Caco-2 (cell line): ENCODE results near the gene SEPTIN6. TPM values are rescaled to one million over a fixed set of nuclear protein-coding genes. Genes with fewer than 3 reads are reported as not detected.

Experiments
- BruUV-seq: library from RNA; stranded (reverse); fragments of 400-500 nt; replicated peaks from 2 replicates; lab custom pipeline; 2021; lab: Mats Ljungman, UMichigan
- CTCF ChIA-PET: fragments of 300-600 bp; sonication (Branson Sonifier 250); formaldehyde crosslinking; loops from one replicate; lab custom pipeline; 2022; ENCODE audit warnings: antibody characterized with exemption; lab: Charles Lee
- POLR2A ChIA-PET: fragments of 300-600 bp; sonication (Branson Sonifier 250); formaldehyde crosslinking; loops from one replicate; lab custom pipeline; 2022; ENCODE audit warnings: antibody characterized with exemption; lab: Charles Lee
- DNase-seq, 2 experiments: peaks; one replicate each; pipeline versions ENCODE4 v3.0.0 to v3.0.0-alpha.2; 2020 to 2022
- H3K27me3 ChIP-seq: replicated peaks from 2 replicates; pipeline ENCODE4 v1.6.0; 2011; ENCODE audit warnings: low read length; ENCODE audit not compliant: control insufficient read depth, insufficient read depth
- H3K36me3 ChIP-seq: 2 replicates; pipeline ENCODE4 v1.5.1; 2011; ENCODE audit warnings: low read length; ENCODE audit not compliant: control insufficient read depth, insufficient read depth
- H3K4me1 ChIP-seq: fragments of 250-450 bp; sonication (Bioruptor Pico); 2 replicates; pipeline ENCODE4 v1.5.1; 2020; ENCODE audit warnings: mild to moderate bottlenecking
- H3K4me3 ChIP-seq: 2 replicates; pipeline ENCODE4 v1.5.1; 2011; ENCODE audit warnings: low read depth, mild to moderate bottlenecking, control low read depth, low read length
- H3K9me3 ChIP-seq: fragments of 250-450 bp; sonication (Bioruptor Pico); 2 replicates; pipeline ENCODE4 v1.5.1; 2020; ENCODE audit warnings: mild to moderate bottlenecking, moderate library complexity
- H3K27ac Mint-ChIP-seq: one replicate; pipeline ENCODE4 v1.8.0; 2022; ENCODE audit warnings: mixed read lengths; ENCODE audit not compliant: unreplicated experiment
- H3K27me3 Mint-ChIP-seq: one replicate; pipeline ENCODE4 v1.8.0; 2022; ENCODE audit warnings: mixed read lengths; ENCODE audit not compliant: insufficient read depth, unreplicated experiment
- H3K36me3 Mint-ChIP-seq: one replicate; pipeline ENCODE4 v1.8.0; 2022; ENCODE audit warnings: mild to moderate bottlenecking, mixed read lengths; ENCODE audit not compliant: insufficient read depth, unreplicated experiment
- H3K4me1 Mint-ChIP-seq: one replicate; pipeline ENCODE4 v1.8.0; 2022; ENCODE audit warnings: low read depth, mixed read lengths; ENCODE audit not compliant: unreplicated experiment
- H3K4me3 Mint-ChIP-seq: one replicate; pipeline ENCODE4 v1.8.0; 2022; ENCODE audit warnings: mild to moderate bottlenecking, moderate library complexity, mixed read lengths; ENCODE audit not compliant: unreplicated experiment
- H3K9me3 Mint-ChIP-seq: one replicate; pipeline ENCODE4 v1.8.0; 2022; ENCODE audit warnings: mixed read lengths; ENCODE audit not compliant: unreplicated experiment
- intact Hi-C: fragments of 100-400 bp; cut with micrococcal nuclease; formaldehyde crosslinking; loops from one replicate; pipeline ENCODE4 v1.10.0; 2022; ENCODE audit not compliant: unreplicated experiment
- total RNA-seq: library from RNA; stranded (reverse); gene quantifications from 2 replicates; pipeline ENCODE4 v1.2.3, GENCODE V29; 2022
- TF ChIP-seq, protein P1 (sequence below), 2 experiments: fragments of 200-600 bp in 1 of 2; IDR thresholded peaks; 1 replicate in 1 of 2; 2 replicates in 1 of 2; pipeline versions ENCODE4 v1.5.1 to v1.8.0; 2011 to 2022; ENCODE audit warnings: antibody characterized with exemption in 1 of 2, control low read depth in 1 of 2, inconsistent platforms in 1 of 2, low read depth in 1 of 2, low read length in 1 of 2, mild to moderate bottlenecking in 1 of 2, moderate library complexity in 1 of 2; ENCODE audit not compliant: insufficient read depth in 1 of 2, severe bottlenecking in 1 of 2, unreplicated experiment in 1 of 2

Gene SEPTIN6
- total RNA-seq, 1 experiment from 2014 or later: 11.1 TPM

DNA sequence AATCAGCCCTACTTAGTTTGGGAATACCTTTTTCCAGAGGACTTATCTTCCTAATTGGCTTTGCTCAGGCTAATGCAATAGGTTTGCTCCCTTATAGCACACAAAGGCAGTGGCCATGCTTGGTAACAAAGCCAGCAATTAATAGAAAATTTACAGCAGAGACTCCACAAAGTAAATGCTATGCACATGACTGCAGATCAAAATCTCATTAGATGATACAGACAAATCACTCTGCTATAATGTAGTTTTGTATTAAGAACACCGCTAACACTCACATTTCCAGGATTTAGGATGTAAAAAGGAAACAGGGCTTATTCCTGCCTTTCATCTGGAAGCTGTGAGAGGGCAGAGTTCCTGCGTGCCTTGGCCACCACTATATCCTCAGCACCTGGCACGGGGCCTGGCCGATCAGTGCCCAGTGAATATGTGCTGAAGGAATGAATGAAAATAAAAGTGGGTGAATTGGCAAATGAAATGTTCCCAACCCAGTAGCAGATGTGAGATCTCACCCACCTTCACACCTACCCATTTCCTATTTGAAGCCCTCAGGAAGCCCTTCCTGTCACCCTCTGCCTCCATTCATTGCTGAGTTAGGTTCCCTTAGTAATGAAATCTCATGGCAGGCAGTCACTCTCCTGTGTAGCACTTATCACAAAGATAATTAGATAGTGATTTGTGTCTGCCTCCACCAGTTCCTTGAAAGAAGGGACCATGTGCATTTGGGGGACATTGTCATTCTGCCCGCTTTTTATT is 5.1 kb downstream of the SEPTIN6 start:
- Histone ChIP-seq H3K27me3 (no peaks in the 10 kb centered on the region), H3K36me3 (no peaks in the 10 kb centered on the region), H3K4me1 (no peaks in the 10 kb centered on the region), H3K9me3 (no peaks in the 10 kb centered on the region), H3K4me3 (no peak overlapping the region)
- BruUV-seq: no TSS peak
- H3K36me3 Mint-ChIP-seq: no peaks in the 10 kb centered on the region
- CTCF ChIA-PET: no interaction called here
- TF ChIP-seq, protein P1, sequence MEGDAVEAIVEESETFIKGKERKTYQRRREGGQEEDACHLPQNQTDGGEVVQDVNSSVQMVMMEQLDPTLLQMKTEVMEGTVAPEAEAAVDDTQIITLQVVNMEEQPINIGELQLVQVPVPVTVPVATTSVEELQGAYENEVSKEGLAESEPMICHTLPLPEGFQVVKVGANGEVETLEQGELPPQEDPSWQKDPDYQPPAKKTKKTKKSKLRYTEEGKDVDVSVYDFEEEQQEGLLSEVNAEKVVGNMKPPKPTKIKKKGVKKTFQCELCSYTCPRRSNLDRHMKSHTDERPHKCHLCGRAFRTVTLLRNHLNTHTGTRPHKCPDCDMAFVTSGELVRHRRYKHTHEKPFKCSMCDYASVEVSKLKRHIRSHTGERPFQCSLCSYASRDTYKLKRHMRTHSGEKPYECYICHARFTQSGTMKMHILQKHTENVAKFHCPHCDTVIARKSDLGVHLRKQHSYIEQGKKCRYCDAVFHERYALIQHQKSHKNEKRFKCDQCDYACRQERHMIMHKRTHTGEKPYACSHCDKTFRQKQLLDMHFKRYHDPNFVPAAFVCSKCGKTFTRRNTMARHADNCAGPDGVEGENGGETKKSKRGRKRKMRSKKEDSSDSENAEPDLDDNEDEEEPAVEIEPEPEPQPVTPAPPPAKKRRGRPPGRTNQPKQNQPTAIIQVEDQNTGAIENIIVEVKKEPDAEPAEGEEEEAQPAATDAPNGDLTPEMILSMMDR (IDR thresholded peaks at IDR 0.05; ENCODE audit: insufficient read depth in 1 of 2, low read depth in 1 of 2, low read length in 1 of 2, severe bottlenecking in 1 of 2, unreplicated experiment in 1 of 2): no peak
- POLR2A ChIA-PET: no interaction called here
- no peak overlapping the region for H3K27ac Mint-ChIP-seq
- H3K27me3 Mint-ChIP-seq: no peaks in the 10 kb centered on the region
- H3K4me1 Mint-ChIP-seq: no peaks in the 10 kb centered on the region
- H3K9me3 Mint-ChIP-seq: no peaks in the 10 kb centered on the region
- no peak overlapping the region for H3K4me3 Mint-ChIP-seq
- DNase-seq: no peak
- intact Hi-C loops: no loop called here

DNA sequence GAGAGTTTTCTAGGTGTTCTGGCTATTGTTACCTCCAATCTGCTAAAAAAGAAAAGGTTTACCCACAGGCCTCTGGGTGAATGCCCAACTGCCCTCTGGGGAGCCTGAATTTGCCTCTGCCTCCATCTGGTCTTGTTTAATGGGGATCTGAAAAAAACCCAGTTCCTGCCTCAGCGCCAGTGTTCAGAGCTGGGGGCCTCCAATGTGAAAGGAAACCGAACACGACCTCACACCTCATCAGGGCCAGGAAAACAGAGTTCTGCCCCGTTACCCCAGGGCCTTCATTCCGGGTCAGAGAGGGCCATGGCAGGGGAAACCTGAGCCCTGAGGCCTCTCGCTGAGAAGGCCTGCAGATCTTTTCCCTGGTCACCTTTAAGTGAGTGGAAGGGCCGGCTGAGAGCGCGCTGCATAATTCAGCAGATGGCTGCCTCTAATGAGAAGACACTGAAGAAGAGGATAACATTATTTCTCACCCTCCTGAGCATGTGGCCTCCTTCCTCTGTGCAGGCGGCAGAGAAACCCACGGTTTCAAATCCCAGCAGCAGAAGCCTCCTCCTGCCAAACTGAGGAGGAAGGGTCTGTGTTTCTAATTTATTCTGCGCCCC is 6.8 kb downstream of the SEPTIN6 start:
- Histone ChIP-seq H3K4me3 (no peak overlapping the region), H3K9me3 (no peaks in the 10 kb centered on the region), H3K36me3 (no peaks in the 10 kb centered on the region), H3K4me1 (no peaks in the 10 kb centered on the region), H3K27me3 (no peaks in the 10 kb centered on the region)
- Mint-ChIP-seq H3K27me3 (no peaks in the 10 kb centered on the region), H3K27ac (no peak overlapping the region), H3K9me3 (no peaks in the 10 kb centered on the region), H3K36me3 (no peaks in the 10 kb centered on the region), H3K4me3 (no peak overlapping the region), H3K4me1 (no peaks in the 10 kb centered on the region)
- ChIA-PET CTCF (no interaction called here), POLR2A (no interaction called here)
- no TSS peak for BruUV-seq
- intact Hi-C loops: no loop called here
- TF ChIP-seq, protein P1 (IDR thresholded peaks at IDR 0.05; ENCODE audit: insufficient read depth in 1 of 2, low read depth in 1 of 2, low read length in 1 of 2, severe bottlenecking in 1 of 2, unreplicated experiment in 1 of 2): no peak
- DNase-seq: no peak

DNA sequence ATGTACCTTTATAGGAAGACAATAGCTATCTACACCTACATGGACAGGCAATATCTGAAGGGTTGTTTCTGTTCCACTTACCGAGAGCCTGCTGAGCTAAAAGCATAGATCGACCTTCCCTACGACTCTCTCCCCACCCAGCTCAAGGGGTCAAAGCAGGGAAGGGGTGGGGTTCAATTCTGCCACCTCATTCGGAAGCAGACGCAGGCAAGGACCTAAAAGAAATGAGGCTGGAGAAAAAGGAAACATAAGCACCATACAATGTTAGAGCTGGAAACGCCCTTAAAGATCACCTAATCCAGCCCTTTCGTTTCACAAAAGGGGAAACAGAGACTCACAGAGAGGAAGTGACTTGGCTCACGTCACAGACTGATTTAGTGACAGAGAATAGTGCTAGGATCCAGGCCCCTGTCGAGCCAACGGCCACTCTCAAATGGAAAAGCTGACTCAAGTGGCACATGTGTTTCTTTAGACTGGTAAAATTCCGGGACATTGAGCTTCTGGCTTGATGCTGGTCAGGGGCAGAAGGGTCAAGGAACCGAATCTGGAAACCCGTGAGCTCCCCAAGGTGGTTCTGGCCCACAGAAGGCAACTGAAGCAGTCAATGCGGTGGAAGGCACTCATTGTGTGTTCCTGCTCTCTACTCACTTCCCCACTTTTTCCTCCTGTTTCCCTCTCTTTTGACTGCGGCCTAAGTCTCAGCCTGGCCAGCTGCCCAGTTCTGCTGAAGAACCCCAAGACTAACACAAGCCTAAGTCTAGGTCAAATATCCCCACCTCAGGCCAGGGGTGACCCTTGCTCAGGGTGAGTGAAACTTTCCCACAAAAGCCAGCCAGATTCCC is 7.5 kb downstream of the SEPTIN6 start:
- BruUV-seq: no TSS peak
- no peaks in the 10 kb centered on the region for H3K9me3 Mint-ChIP-seq
- H3K4me3 Mint-ChIP-seq: no peak overlapping the region
- POLR2A ChIA-PET: no interaction called here
- DNase-seq: no peak
- TF ChIP-seq, protein P1 (IDR thresholded peaks at IDR 0.05; ENCODE audit: insufficient read depth in 1 of 2, low read depth in 1 of 2, low read length in 1 of 2, severe bottlenecking in 1 of 2, unreplicated experiment in 1 of 2): no peak
- no peaks in the 10 kb centered on the region for H3K36me3 Mint-ChIP-seq
- no peak overlapping the region for H3K27ac Mint-ChIP-seq
- Histone ChIP-seq H3K27me3 (no peaks in the 10 kb centered on the region), H3K36me3 (no peaks in the 10 kb centered on the region), H3K9me3 (no peaks in the 10 kb centered on the region), H3K4me1 (no peaks in the 10 kb centered on the region), H3K4me3 (no peak overlapping the region)
- CTCF ChIA-PET: interaction anchor here (0.6 to 0.7 kb wide), 3 partner anchors 72 to 538 kb away, joined by 3 to 6 read pairs (median 4); no protein-coding TSS in a partner anchor
- no peaks in the 10 kb centered on the region for H3K27me3 Mint-ChIP-seq
- intact Hi-C loops: no loop called here
- H3K4me1 Mint-ChIP-seq: no peaks in the 10 kb centered on the region
